ENCODE results near the gene HMOX1. TPM values are rescaled to one million over a fixed set of nuclear protein-coding genes. Genes with fewer than 3 reads are reported as not detected.

Gene HMOX1
- total RNA-seq, 2 donors from 2014 or later = 0.14 to 0.48 TPM

GRCh38 chr22:35410663-35411034 is 29.8 kb downstream of the HMOX1 start:
- Mint-ChIP-seq H3K36me3 (peaks cover 47 to 48% of the 10 kb centered on the region in 2 donors), H3K27ac (peak overlapping the region in 1 of 2 donors; percentile 46), H3K9me3 (no peaks in the 10 kb centered on the region)
- ATAC-seq (no peak), DNase-seq (ENCODE audit: low spot score in 2 of 2) (no peak)

GRCh38 chr22:35411102-35411501 is 30.2 kb downstream of the HMOX1 start:
- DNase-seq (ENCODE audit: low spot score in 2 of 2) (no peak), ATAC-seq (no peak)
- H3K9me3 Mint-ChIP-seq = no peaks in the 10 kb centered on the region
- peaks cover 48 to 49% of the 10 kb centered on the region in 2 donors for H3K36me3 Mint-ChIP-seq
- peak overlapping the region; percentile 25 to 46 for H3K27ac Mint-ChIP-seq

- no peak overlapping the region for H3K27ac Mint-ChIP-seq
- peaks cover 29 to 30% of the 10 kb centered on the region in 2 donors for H3K36me3 Mint-ChIP-seq
Observed at GRCh38 chr22:35413624-35414023, 32.7 kb downstream of the HMOX1 start.

GRCh38 chr22:35417606-35418005 is 36.7 kb downstream of the HMOX1 start:
- Mint-ChIP-seq H3K36me3 (peaks cover 18 to 23% of the 10 kb centered on the region in 2 donors), H3K9me3 (no peaks in the 10 kb centered on the region), H3K27ac (no peak overlapping the region)
- no peak for ATAC-seq
- no peak for DNase-seq (ENCODE audit: low spot score in 2 of 2)

More at GRCh38 chr22:35413624-35414023, 32.7 kb downstream of the HMOX1 start:
- H3K9me3 Mint-ChIP-seq = no peaks in the 10 kb centered on the region
- no peak for ATAC-seq
- DNase-seq (ENCODE audit: low spot score in 2 of 2) = no peak

GRCh38 chr22:35418088-35418487 is 37.2 kb downstream of the HMOX1 start:
- Mint-ChIP-seq H3K9me3 (no peaks in the 10 kb centered on the region), H3K27ac (no peak overlapping the region), H3K36me3 (peaks cover 22 to 23% of the 10 kb centered on the region in 2 donors)
- ATAC-seq = no peak
- DNase-seq (ENCODE audit: low spot score in 2 of 2) = no peak

GRCh38 chr22:35418731-35419130 is 37.8 kb downstream of the HMOX1 start:
- DNase-seq (ENCODE audit: low spot score in 2 of 2) (no peak), ATAC-seq (no peak)
- H3K36me3 Mint-ChIP-seq = peaks cover 18 to 24% of the 10 kb centered on the region in 2 donors
- H3K9me3 Mint-ChIP-seq = no peaks in the 10 kb centered on the region
- H3K27ac Mint-ChIP-seq = no peak overlapping the region

- H3K36me3 Mint-ChIP-seq = peaks cover 22 to 29% of the 10 kb centered on the region in 2 donors
- no peaks in the 10 kb centered on the region for H3K9me3 Mint-ChIP-seq
- no peak for ATAC-seq
Observed at GRCh38 chr22:35419756-35420155, 38.9 kb downstream of the HMOX1 start.

GRCh38 chr22:35421121-35421520 is 40.2 kb downstream of the HMOX1 start:
- H3K27ac Mint-ChIP-seq = no peak overlapping the region
- ATAC-seq (no peak), DNase-seq (ENCODE audit: low spot score in 2 of 2) (no peak)
- H3K9me3 Mint-ChIP-seq = no peaks in the 10 kb centered on the region
- peaks cover 24 to 29% of the 10 kb centered on the region in 2 donors for H3K36me3 Mint-ChIP-seq

More at GRCh38 chr22:35419756-35420155, 38.9 kb downstream of the HMOX1 start:
- peak overlapping the region in 1 of 2 donors; percentile 55 for H3K27ac Mint-ChIP-seq
- DNase-seq (ENCODE audit: low spot score in 2 of 2) = no peak

GRCh38 chr22:35422145-35422544 is 41.2 kb downstream of the HMOX1 start:
- peaks cover 22 to 23% of the 10 kb centered on the region in 2 donors for H3K36me3 Mint-ChIP-seq
- ATAC-seq (no peak), DNase-seq (ENCODE audit: low spot score in 2 of 2) (no peak)
- H3K9me3 Mint-ChIP-seq = no peaks in the 10 kb centered on the region
- H3K27ac Mint-ChIP-seq = peak overlapping the region in 1 of 2 donors; percentile 74

- Mint-ChIP-seq H3K9me3 (no peaks in the 10 kb centered on the region), H3K36me3 (peaks cover 22 to 23% of the 10 kb centered on the region in 2 donors), H3K27ac (peak overlapping the region; percentile 53 to 87)
- no peak for ATAC-seq
- DNase-seq (ENCODE audit: low spot score in 2 of 2) = no peak
Observed at GRCh38 chr22:35422936-35423335, 42.0 kb downstream of the HMOX1 start.

- no peak for DNase-seq (ENCODE audit: low spot score in 2 of 2)
- H3K27ac Mint-ChIP-seq = peak overlapping the region in 1 of 2 donors; percentile 42
- peaks cover 22 to 23% of the 10 kb centered on the region in 2 donors for H3K36me3 Mint-ChIP-seq
- no peak for ATAC-seq
- no peaks in the 10 kb centered on the region for H3K9me3 Mint-ChIP-seq
Observed at GRCh38 chr22:35424081-35424480, 43.2 kb downstream of the HMOX1 start.

GRCh38 chr22:35424761-35425160 is 43.9 kb downstream of the HMOX1 start:
- H3K9me3 Mint-ChIP-seq = no peaks in the 10 kb centered on the region
- ATAC-seq (no peak), DNase-seq (ENCODE audit: low spot score in 2 of 2) (no peak)
- peak overlapping the region in 1 of 2 donors; percentile 42 for H3K27ac Mint-ChIP-seq
- peaks cover 22 to 23% of the 10 kb centered on the region in 2 donors for H3K36me3 Mint-ChIP-seq

GRCh38 chr22:35425546-35425945 is 44.6 kb downstream of the HMOX1 start:
- DNase-seq (ENCODE audit: low spot score in 2 of 2) (no peak), ATAC-seq (no peak)
- no peaks in the 10 kb centered on the region for H3K9me3 Mint-ChIP-seq
- no peak overlapping the region for H3K27ac Mint-ChIP-seq
- H3K36me3 Mint-ChIP-seq = peaks cover 26 to 28% of the 10 kb centered on the region in 2 donors

GRCh38 chr22:35425971-35426800 is 45.3 kb downstream of the HMOX1 start:
- peaks cover 26 to 28% of the 10 kb centered on the region in 2 donors for H3K36me3 Mint-ChIP-seq
- DNase-seq (ENCODE audit: low spot score in 2 of 2) (no peak), ATAC-seq (no peak)
- H3K9me3 Mint-ChIP-seq = no peaks in the 10 kb centered on the region
- peak overlapping the region in 1 of 2 donors; percentile 81 for H3K27ac Mint-ChIP-seq

GRCh38 chr22:35426801-35427140 is 45.9 kb downstream of the HMOX1 start:
- ATAC-seq = no peak
- H3K27ac Mint-ChIP-seq = peak overlapping the region in 1 of 2 donors; percentile 47
- H3K36me3 Mint-ChIP-seq = peaks cover 28 to 33% of the 10 kb centered on the region in 2 donors

GRCh38 chr22:35430897-35431322 is 50.0 kb downstream of the HMOX1 start:
- Mint-ChIP-seq H3K36me3 (peaks cover 24 to 41% of the 10 kb centered on the region in 2 donors), H3K9me3 (no peaks in the 10 kb centered on the region), H3K27ac (no peak overlapping the region)
- peak; percentile 61 to 67 for ATAC-seq
- peak in 1 of 2 donors; percentile 78 for DNase-seq (ENCODE audit: low spot score in 2 of 2)

More at GRCh38 chr22:35426801-35427140, 45.9 kb downstream of the HMOX1 start:
- no peak for DNase-seq (ENCODE audit: low spot score in 2 of 2)
- H3K9me3 Mint-ChIP-seq = no peaks in the 10 kb centered on the region

GRCh38 chr22:35431483-35432227 is 50.8 kb downstream of the HMOX1 start:
- H3K36me3 Mint-ChIP-seq = peaks cover 24 to 46% of the 10 kb centered on the region in 2 donors
- DNase-seq (ENCODE audit: low spot score in 2 of 2) (no peak), ATAC-seq (peak in 1 of 2 donors; percentile 19)
- no peaks in the 10 kb centered on the region for H3K9me3 Mint-ChIP-seq
- no peak overlapping the region for H3K27ac Mint-ChIP-seq

Data from activated naive CD4-positive, alpha-beta T cell treated with anti-CD3 and anti-CD28 coated beads, Interleukin-2, amount 50 U/mL, for 72 hours (primary cell).